OCI-LY3 (cell line): Measurements from ENCODE around the gene RPL32.

Experiments
- H2AFZ ChIP-seq: fragments of 200-600, 300-600 bp; shearing (Covaris generic); 2 replicates; pipeline ENCODE4 v1.6.0; 2014; ENCODE audit warnings: antibody characterized with exemption, low read depth, low read length
- H3K27ac ChIP-seq: fragments of 200-600, 300-600 bp; sonication (generic); 2 replicates; pipeline ENCODE4 v1.5.1; 2014; ENCODE audit warnings: mild to moderate bottlenecking, low read length, moderate library complexity, mixed read lengths
- H3K27me3 ChIP-seq: fragments of 200-600, 300-600 bp; sonication (generic); 2 replicates; pipeline ENCODE4 v1.6.1; 2014; ENCODE audit warnings: low read depth, low read length, mixed read lengths
- H3K36me3 ChIP-seq: fragments of 200-600, 300-600 bp; sonication (generic); replicated peaks from 2 replicates; pipeline ENCODE3; 2014; ENCODE audit warnings: low read depth, low read length, mixed read lengths
- H3K4me1 ChIP-seq: fragments of 300-600, 200-600 bp; sonication (generic); 2 replicates; pipeline ENCODE4 v1.6.1; 2014; ENCODE audit warnings: low read length, mixed read lengths
- H3K4me2 ChIP-seq: fragments of 200-600, 300-600 bp; sonication (generic); 2 replicates; pipeline ENCODE4 v1.6.1; 2014; ENCODE audit warnings: low read length, mixed read lengths
- H3K4me3 ChIP-seq: fragments of 300-600, 200-600 bp; sonication (generic); 2 replicates; pipeline ENCODE4 v1.5.1; 2014; ENCODE audit warnings: antibody characterized with exemption, mild to moderate bottlenecking, low read length, moderate library complexity
- H3K79me2 ChIP-seq: fragments of 300-600, 200-600 bp; shearing (Covaris generic); 2 replicates; pipeline ENCODE4 v1.6.1; 2014; ENCODE audit warnings: mild to moderate bottlenecking, low read length, mixed read lengths
- H3K9ac ChIP-seq: fragments of 300-600, 200-600 bp; shearing (Covaris generic); 2 replicates; pipeline ENCODE4 v1.6.0; 2014; ENCODE audit warnings: mild to moderate bottlenecking, low read length, moderate library complexity
- H3K9me3 ChIP-seq: fragments of 200-600, 300-600 bp; shearing (Covaris generic); 2 replicates; pipeline ENCODE4 v1.6.1; 2014; ENCODE audit warnings: low read length, mixed read lengths; ENCODE audit not compliant: insufficient read depth
- H4K20me1 ChIP-seq: fragments of 200-600, 300-600 bp; sonication (generic); 2 replicates; pipeline ENCODE4 v1.6.1; 2016; ENCODE audit warnings: low read length, mixed read lengths; ENCODE audit not compliant: insufficient read depth
- CTCF ChIP-seq: fragments of 200-600, 300-600 bp; sonication (generic); IDR thresholded peaks from 2 replicates; pipeline ENCODE4 v1.5.1; 2014; ENCODE audit warnings: antibody characterized with exemption, low read length, low read depth
- EZH2phosphoT487 ChIP-seq: fragments of 200-600 bp; shearing (Covaris generic); IDR thresholded peaks from 2 replicates; pipeline ENCODE4 v1.6.1; 2018; ENCODE audit warnings: antibody characterized with exemption, mixed run types, low read depth

The RPL32 gene

GRCh38 chr3:12797892-12798558 lies 43.3 kb downstream of the RPL32 start:
- Histone ChIP-seq H4K20me1 (no peaks in the 10 kb centered on the region), H3K9me3 (no peaks in the 10 kb centered on the region), H3K79me2 (no peaks in the 10 kb centered on the region), H2AFZ (peak overlapping the region; percentile 27; the same call in 1 of the 2 replicates), H3K9ac (no peak overlapping the region), H3K4me1 (peaks cover 2% of the 10 kb centered on the region; the same call in 1 of the 2 replicates), H3K27me3 (peaks cover 5% of the 10 kb centered on the region; the same call in 1 of the 2 replicates), H3K27ac (no peak overlapping the region), H3K4me2 (no peak overlapping the region), H3K36me3 (no peaks in the 10 kb centered on the region), H3K4me3 (no peak overlapping the region)
- TF ChIP-seq EZH2phosphoT487: no peak
- TF ChIP-seq CTCF: no peak

- Histone ChIP-seq H3K4me3 (peak overlapping the region; percentile 76), H3K27ac (no peak overlapping the region)
Observed at GRCh38 chr3:12797124-12797891, 44.1 kb downstream of the RPL32 start.

GRCh38 chr3:12796171-12797123 lies 44.9 kb downstream of the RPL32 start, which contains the start of gene CAND2:
CAND2 (plus strand) TSS chr3:12796680; CDS start chr3:12796721, 41 bp downstream.
- H3K4me2 ChIP-seq: peak within 1 kb of the TSS; percentile 69
- H4K20me1 ChIP-seq: no peaks in the 10 kb centered on the region
- peak within 1 kb of the TSS; percentile 33 for H3K9ac ChIP-seq
- H3K36me3 ChIP-seq: no peaks in the 10 kb centered on the region
- H3K27me3 ChIP-seq: peaks cover 6% of the 10 kb centered on the region; the same call in 1 of the 2 replicates
- no peak within 1 kb of the TSS for H3K27ac ChIP-seq
- H3K4me3 ChIP-seq: peak within 1 kb of the TSS; percentile 76
- H3K4me1 ChIP-seq: peaks cover 2% of the 10 kb centered on the region; the same call in 1 of the 2 replicates
- no peak within 1 kb of the TSS; the same call in 1 of the 2 replicates for H2AFZ ChIP-seq
- no peaks in the 10 kb centered on the region for H3K9me3 ChIP-seq
- TF ChIP-seq CTCF (no peak), EZH2phosphoT487 (no peak)
- no peaks in the 10 kb centered on the region for H3K79me2 ChIP-seq

More at GRCh38 chr3:12797124-12797891, 44.1 kb downstream of the RPL32 start:
- TF ChIP-seq CTCF (no peak), EZH2phosphoT487 (no peak)
- Histone ChIP-seq H3K4me2 (peak overlapping the region; percentile 69), H3K27me3 (peaks cover 5% of the 10 kb centered on the region; the same call in 1 of the 2 replicates), H3K79me2 (no peaks in the 10 kb centered on the region), H3K9ac (no peak overlapping the region), H2AFZ (no peak overlapping the region), H4K20me1 (no peaks in the 10 kb centered on the region), H3K4me1 (peaks cover 2% of the 10 kb centered on the region; the same call in 1 of the 2 replicates), H3K9me3 (no peaks in the 10 kb centered on the region), H3K36me3 (no peaks in the 10 kb centered on the region)
